Neural progenitor cell (in vitro differentiated cells): ENCODE measurements around the gene MAPK12. TPM values are rescaled to one million over a fixed set of nuclear protein-coding genes. Genes with fewer than 3 reads are reported as not detected.

Experiments used
- DNase-seq: peaks from one replicate; pipeline ENCODE4 v3.0.0-alpha.2; 2016; ENCODE audit warnings: low spot score
- H2AFZ ChIP-seq: fragments of 200-600 bp; sonication (generic); replicated peaks from 2 replicates; pipeline ENCODE4 v1.6.1; 2016; ENCODE audit warnings: antibody characterized with exemption
- H3F3A ChIP-seq: fragments of 200-600 bp; sonication (generic); 2 replicates; pipeline ENCODE4 v1.6.1; 2016; ENCODE audit warnings: antibody characterized with exemption, low read depth
- H3K27ac ChIP-seq: fragments of 200-600 bp; sonication (generic); 2 replicates; pipeline ENCODE4 v1.5.1; 2016; ENCODE audit warnings: mild to moderate bottlenecking
- H3K27me3 ChIP-seq: fragments of 200-600 bp; sonication (generic); 2 replicates; pipeline ENCODE4 v1.6.1; 2016; ENCODE audit warnings: mild to moderate bottlenecking, moderate library complexity
- H3K36me3 ChIP-seq: fragments of 200-600 bp; sonication (generic); 2 replicates; pipeline ENCODE4 v1.5.1; 2016
- H3K4me1 ChIP-seq: fragments of 200-600 bp; sonication (generic); 2 replicates; pipeline ENCODE4 v1.6.1; 2016; ENCODE audit warnings: mixed run types
- H3K4me2 ChIP-seq: fragments of 200-600 bp; sonication (generic); 2 replicates; pipeline ENCODE4 v1.6.1; 2016
- H3K4me3 ChIP-seq: fragments of 200-600 bp; sonication (generic); 2 replicates; pipeline ENCODE4 v1.5.1; 2016
- H3K79me2 ChIP-seq: fragments of 200-600 bp; sonication (generic); 2 replicates; pipeline ENCODE4 v1.6.1; 2016; ENCODE audit warnings: low read depth
- H3K9ac ChIP-seq: fragments of 200-600 bp; sonication (generic); 2 replicates; pipeline ENCODE4 v1.6.1; 2016
- H3K9me3 ChIP-seq: fragments of 200-600 bp; sonication (generic); 2 replicates; pipeline ENCODE4 v1.5.1; 2016; ENCODE audit warnings: low read depth
- H4K20me1 ChIP-seq: fragments of 200-600 bp; sonication (generic); 2 replicates; pipeline ENCODE4 v1.6.1; 2016; ENCODE audit warnings: low read depth
- H3K27ac Mint-ChIP-seq: 3 replicates; pipeline ENCODE4 v1.8.0; 2021; ENCODE audit warnings: mixed read lengths
- H3K27me3 Mint-ChIP-seq: 2 replicates; pipeline ENCODE4 v1.8.0; 2022; ENCODE audit warnings: low read depth, mild to moderate bottlenecking, inconsistent platforms, moderate library complexity, mixed read lengths; ENCODE audit not compliant: insufficient read depth
- H3K36me3 Mint-ChIP-seq: 3 replicates; pipeline ENCODE4 v1.8.0; 2021; ENCODE audit warnings: mixed read lengths
- H3K4me1 Mint-ChIP-seq: 3 replicates; pipeline ENCODE4 v1.8.0; 2021; ENCODE audit warnings: mixed read lengths
- H3K4me3 Mint-ChIP-seq: 3 replicates; pipeline ENCODE4 v1.8.0; 2021; ENCODE audit warnings: mild to moderate bottlenecking, moderate library complexity, mixed read lengths
- H3K9me3 Mint-ChIP-seq: 3 replicates; pipeline ENCODE4 v1.8.0; 2020; ENCODE audit warnings: mixed read lengths
- CTCF ChIP-seq: fragments of 200-600 bp; sonication (generic); IDR thresholded peaks from 2 replicates; pipeline ENCODE4 v1.5.1; 2017; ENCODE audit warnings: antibody characterized with exemption, mild to moderate bottlenecking
- EZH2 ChIP-seq: fragments of 200-600 bp; sonication (generic); IDR thresholded peaks from 2 replicates; pipeline ENCODE4 v1.6.1; 2017; ENCODE audit warnings: antibody characterized with exemption, mild to moderate bottlenecking, moderate library complexity
- EZH2phosphoT487 ChIP-seq: fragments of 200-600 bp; sonication (generic); IDR thresholded peaks from 2 replicates; pipeline ENCODE4 v1.6.1; 2017; ENCODE audit warnings: antibody characterized with exemption
- total RNA-seq: library from RNA; depleted of rRNA; stranded (reverse); fragments of >200 nt; gene quantifications from 2 replicates; pipeline ENCODE4 v1.2.3, GENCODE V29; 2015; ENCODE audit warnings: low replicate concordance

The MAPK12 gene
- total RNA-seq, 1 donor from 2014 or later = 18.7 TPM

- Histone ChIP-seq H3K4me1 (no peaks in the 10 kb centered on the region), H3K27ac (no peak overlapping the region), H3K9ac (no peak overlapping the region), H3F3A (peaks cover 4% of the 10 kb centered on the region), H3K36me3 (no peaks in the 10 kb centered on the region), H3K4me2 (no peak overlapping the region), H4K20me1 (no peaks in the 10 kb centered on the region), H3K79me2 (peaks cover 13% of the 10 kb centered on the region), H3K9me3 (no peaks in the 10 kb centered on the region), H2AFZ (no peak overlapping the region), H3K27me3 (no peaks in the 10 kb centered on the region), H3K4me3 (no peak overlapping the region)
- H3K4me3 Mint-ChIP-seq = no peak overlapping the region
- TF ChIP-seq EZH2 = no peak
- TF ChIP-seq EZH2phosphoT487 = no peak
- TF ChIP-seq CTCF = no peak
- no peaks in the 10 kb centered on the region for H3K9me3 Mint-ChIP-seq
- no peak overlapping the region for H3K27ac Mint-ChIP-seq
- H3K36me3 Mint-ChIP-seq = peaks cover 20% of the 10 kb centered on the region
- no peak for DNase-seq
- no peaks in the 10 kb centered on the region for H3K4me1 Mint-ChIP-seq
- H3K27me3 Mint-ChIP-seq = peaks cover 2% of the 10 kb centered on the region
These were observed 43.8 kb downstream of the MAPK12 start for GRCh38 chr22:50217543-50218152.

DNA sequence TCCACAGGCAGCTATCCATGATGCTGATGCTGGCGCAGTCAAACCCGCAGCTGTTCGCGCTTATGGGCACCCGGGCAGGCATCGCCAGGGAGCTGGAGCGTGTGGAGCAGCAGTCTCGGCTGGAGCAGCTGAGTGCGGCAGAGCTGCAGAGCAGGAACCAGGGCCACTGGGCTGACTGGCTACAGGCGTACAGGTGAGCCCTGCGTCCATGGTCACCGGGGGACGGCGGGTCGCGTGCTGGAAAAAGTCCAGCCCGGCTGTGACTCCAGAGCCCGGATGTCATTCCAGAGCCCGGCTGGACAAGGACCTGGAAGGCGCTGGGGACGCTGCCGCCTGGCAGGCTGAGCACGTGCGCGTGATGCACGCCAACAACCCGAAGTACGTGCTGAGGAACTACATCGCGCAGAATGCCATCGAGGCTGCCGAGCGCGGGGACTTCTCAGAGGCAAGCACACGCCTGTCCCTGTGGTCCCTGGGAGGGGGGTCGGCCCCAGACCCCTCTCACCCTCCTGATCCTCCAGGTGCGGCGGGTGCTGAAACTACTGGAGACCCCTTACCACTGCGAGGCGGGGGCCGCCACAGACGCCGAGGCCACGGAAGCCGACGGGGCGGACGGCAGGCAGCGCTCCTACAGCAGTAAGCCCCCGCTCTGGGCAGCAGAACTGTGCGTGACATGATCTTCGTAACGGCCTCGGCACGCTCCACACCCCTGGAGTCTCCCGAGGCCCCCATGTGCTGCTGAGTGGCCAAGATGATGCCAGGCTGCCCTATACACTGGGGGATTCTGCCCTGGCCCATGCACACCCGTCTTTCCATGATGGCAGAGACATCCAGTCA is 44.6 kb downstream of the MAPK12 start:
- H3K36me3 Mint-ChIP-seq = peaks cover 22% of the 10 kb centered on the region
- Histone ChIP-seq H3K9me3 (no peaks in the 10 kb centered on the region), H3F3A (peaks cover 4% of the 10 kb centered on the region), H3K4me3 (no peak overlapping the region), H3K4me2 (no peak overlapping the region), H3K27ac (no peak overlapping the region), H3K9ac (no peak overlapping the region), H3K27me3 (no peaks in the 10 kb centered on the region), H2AFZ (no peak overlapping the region), H3K4me1 (no peaks in the 10 kb centered on the region), H3K36me3 (no peaks in the 10 kb centered on the region), H3K79me2 (peaks cover 13% of the 10 kb centered on the region), H4K20me1 (no peaks in the 10 kb centered on the region)
- TF ChIP-seq EZH2phosphoT487 = no peak
- TF ChIP-seq EZH2 = no peak
- TF ChIP-seq CTCF = no peak
- H3K4me1 Mint-ChIP-seq = no peaks in the 10 kb centered on the region
- H3K27me3 Mint-ChIP-seq = peaks cover 2% of the 10 kb centered on the region
- no peak overlapping the region for H3K27ac Mint-ChIP-seq
- DNase-seq = no peak
- no peak overlapping the region for H3K4me3 Mint-ChIP-seq
- no peaks in the 10 kb centered on the region for H3K9me3 Mint-ChIP-seq

DNA sequence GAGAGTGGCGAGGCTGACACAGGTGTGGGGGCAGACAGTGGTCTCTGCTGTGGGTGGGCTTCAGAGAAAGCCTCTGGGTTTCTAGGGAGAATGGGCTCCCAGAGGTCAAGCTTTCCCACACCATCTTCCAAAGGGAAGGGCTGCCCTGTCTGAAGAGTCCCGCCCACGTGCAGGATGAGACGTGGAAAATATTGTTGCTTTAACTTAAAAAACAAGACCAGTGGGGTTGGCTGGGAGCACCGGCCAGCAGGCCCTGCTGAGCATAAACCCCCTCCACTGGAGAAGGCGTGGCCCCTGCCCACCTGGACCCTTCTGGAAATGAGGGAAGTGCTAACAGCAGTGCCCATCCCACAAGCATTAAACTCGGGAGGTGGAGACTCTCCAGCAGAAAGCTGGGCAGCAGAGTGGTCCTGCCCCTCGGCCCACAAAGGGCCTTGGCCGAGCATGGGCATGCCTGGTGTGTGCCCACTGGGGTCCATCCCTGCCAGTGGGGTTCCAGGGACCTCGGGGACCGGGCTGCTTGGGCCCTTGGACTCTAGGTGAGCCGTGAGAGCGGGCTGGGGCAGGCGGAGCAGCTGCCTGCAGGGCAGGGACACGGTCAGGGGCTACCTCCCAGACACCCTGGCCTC is 45.3 kb downstream of the MAPK12 start:
- peaks cover 13% of the 10 kb centered on the region for H3K79me2 ChIP-seq
- no peaks in the 10 kb centered on the region for H4K20me1 ChIP-seq
- H3K9me3 ChIP-seq = no peaks in the 10 kb centered on the region
- H3K36me3 Mint-ChIP-seq = peaks cover 25% of the 10 kb centered on the region
- H2AFZ ChIP-seq = no peak overlapping the region
- no peaks in the 10 kb centered on the region for H3K27me3 ChIP-seq
- H3K4me1 Mint-ChIP-seq = no peaks in the 10 kb centered on the region
- H3K27ac ChIP-seq = no peak overlapping the region
- DNase-seq = no peak
- no peak overlapping the region for H3K9ac ChIP-seq
- H3K4me3 ChIP-seq = no peak overlapping the region
- no peak overlapping the region for H3K4me3 Mint-ChIP-seq
- no peak overlapping the region for H3K4me2 ChIP-seq
- no peaks in the 10 kb centered on the region for H3K4me1 ChIP-seq
- H3F3A ChIP-seq = peaks cover 4% of the 10 kb centered on the region
- TF ChIP-seq EZH2phosphoT487 = no peak
- TF ChIP-seq CTCF = no peak
- no peak for TF ChIP-seq EZH2
- H3K27ac Mint-ChIP-seq = no peak overlapping the region
- H3K36me3 ChIP-seq = no peaks in the 10 kb centered on the region
- peaks cover 2% of the 10 kb centered on the region for H3K27me3 Mint-ChIP-seq
- H3K9me3 Mint-ChIP-seq = no peaks in the 10 kb centered on the region
